Omental fat pad (tissue), 4 donors: Measurements from ENCODE around the gene ABCC10. TPM values are rescaled to one million over a fixed set of nuclear protein-coding genes. Genes with fewer than 3 reads are reported as not detected.

ENCODE experiments used
- ATAC-seq: fragments of 150-250 bp; one replicate; pipeline ENCODE4 v1.9.1; 2016; ENCODE audit warnings: mild to moderate bottlenecking, moderate library complexity; ENCODE audit not compliant: low FRiP score
- DNase-seq: peaks from one replicate; pipeline ENCODE4 v3.0.0-alpha.2; 2019; ENCODE audit warnings: low spot score
- CTCF ChIP-seq, 3 donors: fragments of 450-650 bp; IDR thresholded peaks; one replicate each; pipeline ENCODE4 v1.5.1; 2016 to 2017; ENCODE audit warnings: antibody characterized with exemption in 3 of 3, mild to moderate bottlenecking in 3 of 3, moderate library complexity in 2 of 3
- total RNA-seq, 4 donors: library from RNA; depleted of rRNA; stranded (reverse); fragments of >200 nt; gene quantifications; one replicate each; pipeline ENCODE4 v1.1.0, GENCODE V29; 2016

Gene ABCC10
- total RNA-seq, 4 donors from 2014 or later: 11.5 to 21.9 (median 14.2) TPM

- TF ChIP-seq CTCF (IDR thresholded peaks at IDR 0.05): no peak
- no peak for ATAC-seq
- no peak for DNase-seq
These were observed 45.2 kb downstream of the ABCC10 start for GRCh38 chr6:43472515-43472914.

GRCh38 chr6:43475516-43475915, 48.2 kb downstream of the ABCC10 start:
- no peak for ATAC-seq
- TF ChIP-seq CTCF (IDR thresholded peaks at IDR 0.05): no peak
- DNase-seq: no peak

- ATAC-seq: no peak
- no peak for TF ChIP-seq CTCF (IDR thresholded peaks at IDR 0.05)
These were observed 49.4 kb downstream of the ABCC10 start for GRCh38 chr6:43476746-43477145.

GRCh38 chr6:43477235-43478007, 50.1 kb downstream of the ABCC10 start, which contains the start of gene TJAP1:
Gene TJAP1, plus strand, starts transcription at chr6:43477570. Its CDS starts 21,432 bp downstream, at chr6:43499002.
- DNase-seq (peak; percentile 92), ATAC-seq (peak; percentile 100)
- no peak for TF ChIP-seq CTCF (IDR thresholded peaks at IDR 0.05)

More at GRCh38 chr6:43476746-43477145, 49.4 kb downstream of the ABCC10 start:
- no peak for DNase-seq

GRCh38 chr6:43478008-43478372, 50.6 kb downstream of the ABCC10 start:
- no peak for DNase-seq
- no peak for TF ChIP-seq CTCF (IDR thresholded peaks at IDR 0.05)
- ATAC-seq: no peak

GRCh38 chr6:43481075-43481474, 53.7 kb downstream of the ABCC10 start:
- no peak for ATAC-seq
- DNase-seq: no peak
- TF ChIP-seq CTCF (IDR thresholded peaks at IDR 0.05): no peak
